Effector CD8-positive, alpha-beta T cell (primary cell): ENCODE data around the gene ZG16B.

Source experiments
- DNase-seq: peaks from one replicate; lab custom pipeline; 2025; lab: John Stamatoyannopoulos, UW

ZG16B gene

DNA sequence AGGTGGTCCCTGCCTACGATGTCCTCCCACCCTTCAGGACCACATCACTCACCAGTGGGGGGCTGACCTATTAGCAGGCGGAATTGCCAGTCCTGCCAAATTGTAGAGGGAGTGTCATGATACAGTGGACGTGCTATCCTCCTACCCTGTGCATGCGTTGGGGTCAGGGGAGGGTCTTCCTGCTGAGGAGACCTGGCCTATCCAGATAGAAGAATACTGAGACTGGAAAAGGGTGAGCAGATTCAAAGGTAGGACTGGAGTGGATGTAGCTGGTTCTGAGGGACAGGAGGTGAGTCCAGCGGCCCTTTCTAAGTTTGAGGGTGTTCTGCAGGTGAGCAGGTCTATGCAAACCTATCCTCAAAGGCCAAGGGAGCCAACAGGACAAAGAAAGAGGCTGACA lies 23.8 kb upstream of the ZG16B start:
- no peak for DNase-seq

DNA sequence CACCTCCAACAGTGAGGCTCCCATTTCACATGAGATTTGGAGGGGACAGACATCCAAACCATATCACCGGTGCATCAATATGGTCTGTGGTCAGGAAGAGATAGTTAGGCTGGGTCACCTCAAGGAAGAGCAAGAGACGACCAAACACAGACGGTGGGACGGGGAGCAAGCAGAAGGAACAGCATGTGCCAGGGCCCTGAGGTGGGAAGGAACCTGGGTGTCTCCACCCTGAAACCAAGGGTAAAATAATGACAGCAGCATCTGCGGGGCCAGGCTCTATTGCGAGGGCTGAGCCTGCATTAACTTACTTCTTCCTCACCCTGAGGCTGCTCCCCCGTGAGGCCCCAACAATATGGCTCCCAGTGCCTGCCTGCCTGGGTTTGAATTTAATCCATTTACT lies 21.9 kb upstream of the ZG16B start:
- DNase-seq = no peak

DNA sequence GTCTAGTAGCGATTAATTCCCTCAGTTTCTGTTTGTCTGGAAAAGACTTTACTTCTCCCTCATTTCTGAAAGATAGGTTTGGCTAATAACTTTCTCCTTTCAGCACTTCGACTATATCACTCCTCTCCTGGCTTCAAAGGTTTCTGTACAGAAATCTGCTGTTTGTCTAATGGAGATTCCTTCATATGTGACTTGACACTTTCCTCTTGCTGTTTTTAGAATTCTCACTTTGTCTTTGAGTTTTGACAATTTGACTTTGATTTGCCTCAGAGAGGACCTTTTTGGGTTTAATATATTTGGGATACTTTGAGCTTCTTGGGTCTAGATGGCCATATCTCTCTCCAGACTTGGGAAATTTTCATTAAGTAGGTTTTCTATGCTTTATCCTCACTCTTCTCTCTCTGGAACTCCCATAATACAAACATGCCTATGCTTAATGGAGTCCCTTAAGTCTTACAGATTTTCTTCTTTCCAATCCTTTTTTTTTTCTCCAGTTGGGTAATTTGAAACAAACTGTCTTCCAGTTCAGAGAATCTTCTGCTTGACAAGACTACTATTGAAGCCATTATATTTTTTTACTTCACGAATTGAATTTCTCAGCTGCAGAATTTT lies 20.8 kb upstream of the ZG16B start:
- DNase-seq = no peak

DNA sequence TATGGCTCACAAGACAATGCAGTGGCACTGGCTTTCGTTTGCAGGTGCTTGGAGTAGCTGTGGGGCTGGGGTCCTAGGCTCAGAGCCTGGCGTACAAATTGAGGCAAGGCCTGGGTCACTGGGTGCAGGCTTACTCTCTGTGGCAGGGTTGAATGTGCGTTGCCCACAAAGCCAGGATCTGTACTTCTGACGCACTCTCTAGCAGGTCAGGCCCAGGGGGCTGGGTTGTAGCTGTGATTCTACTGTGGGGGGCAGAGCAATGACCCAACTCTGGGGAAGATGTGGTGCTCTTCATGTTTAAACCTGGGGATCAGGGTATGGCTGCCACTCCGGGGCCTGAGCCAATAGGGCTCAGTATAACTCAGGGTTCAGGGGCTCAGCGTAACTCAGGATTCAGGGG lies 19.5 kb upstream of the ZG16B start:
- DNase-seq = no peak

DNA sequence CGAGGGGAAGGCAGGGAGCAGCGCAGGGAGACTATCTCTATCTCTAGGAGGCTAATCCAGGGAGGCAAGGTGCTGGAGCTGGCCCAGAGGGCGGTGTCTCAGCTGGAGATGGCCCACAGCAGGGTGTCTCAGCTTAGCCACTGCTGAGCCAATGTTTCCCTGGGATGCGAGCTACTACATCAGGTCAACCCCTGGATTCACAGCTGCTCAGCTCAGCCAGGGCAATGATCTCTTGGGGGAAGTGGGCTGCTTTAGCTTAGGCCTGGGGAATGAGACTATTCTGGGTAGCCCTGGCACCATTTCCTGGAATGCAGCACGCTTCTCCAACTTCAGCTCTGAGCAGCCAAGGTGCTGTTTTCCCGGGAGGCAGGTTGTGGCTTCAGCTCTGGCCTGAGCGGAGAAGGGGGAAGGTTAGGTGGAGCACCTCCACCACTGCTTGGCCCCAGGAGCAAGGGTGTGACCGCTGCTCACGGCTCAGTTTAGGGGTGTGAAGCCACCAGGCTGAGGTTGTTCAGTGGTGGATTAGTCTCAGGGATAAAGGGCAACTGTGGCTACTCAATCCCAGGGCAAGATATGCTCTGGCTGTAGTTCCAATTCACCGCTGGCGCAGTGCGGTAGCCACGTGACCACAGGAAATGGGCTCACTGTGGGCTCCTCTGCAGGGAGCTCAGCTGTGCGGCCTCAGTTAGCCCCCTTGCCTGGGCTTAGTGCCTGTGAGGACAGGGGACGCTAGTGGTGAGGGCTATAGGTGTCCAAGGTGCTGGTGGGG lies 18.2 kb upstream of the ZG16B start:
- DNase-seq = no peak

GRCh38 chr16:2813771-2814221 lies 16.3 kb upstream of the ZG16B start:
- no peak for DNase-seq

GRCh38 chr16:2814551-2815298 lies 15.4 kb upstream of the ZG16B start:
- no peak for DNase-seq

- DNase-seq = no peak
Observed at GRCh38 chr16:2815299-2815771, 14.8 kb upstream of the ZG16B start.

GRCh38 chr16:2816751-2817339 lies 13.3 kb upstream of the ZG16B start, which contains the start of gene PRSS21:
Gene PRSS21, plus strand, starts transcription at chr16:2817237. Its CDS starts 32 bp downstream, at chr16:2817269.
- DNase-seq = peak; percentile 17

DNA sequence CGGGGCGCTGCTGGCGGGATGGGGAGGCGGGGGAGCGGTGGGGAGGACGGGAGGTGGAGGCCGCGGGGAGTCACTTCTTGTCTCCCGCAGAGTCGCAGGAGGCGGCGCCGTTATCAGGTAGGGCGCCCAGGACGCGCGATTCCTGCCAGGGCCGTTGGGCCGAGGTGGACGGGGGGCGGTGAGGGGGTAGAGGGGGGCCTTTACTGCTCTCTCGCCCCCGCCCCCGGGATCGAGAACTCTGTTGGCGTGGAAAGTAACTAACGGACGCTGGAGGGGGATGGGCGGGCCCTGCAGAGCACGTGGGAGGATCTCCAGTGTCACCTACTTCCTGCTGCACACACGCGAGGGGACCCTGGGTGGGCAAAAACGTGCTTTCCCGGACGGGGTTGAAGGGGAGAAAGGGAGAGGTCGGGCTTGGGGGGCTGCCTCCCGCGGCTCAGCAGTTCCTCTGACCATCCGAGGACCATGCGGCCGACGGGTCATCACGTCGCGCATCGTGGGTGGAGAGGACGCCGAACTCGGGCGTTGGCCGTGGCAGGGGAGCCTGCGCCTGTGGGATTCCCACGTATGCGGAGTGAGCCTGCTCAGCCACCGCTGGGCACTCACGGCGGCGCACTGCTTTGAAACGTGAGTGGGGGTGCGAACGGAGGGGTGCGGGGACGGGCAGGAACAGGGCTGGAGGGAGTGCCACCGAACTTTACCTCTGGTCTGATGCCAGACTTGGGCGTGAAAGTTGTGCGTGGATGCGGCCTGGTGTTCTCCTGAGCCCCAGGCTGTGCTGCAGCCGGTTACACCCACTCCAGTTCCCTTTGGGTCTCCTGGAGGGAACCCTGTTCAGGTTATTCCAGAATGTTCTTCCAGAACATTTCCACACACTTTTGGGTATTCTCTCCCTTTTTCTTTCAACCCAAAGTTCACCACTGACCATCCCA lies 12.5 kb upstream of the ZG16B start:
- DNase-seq = no peak

DNA sequence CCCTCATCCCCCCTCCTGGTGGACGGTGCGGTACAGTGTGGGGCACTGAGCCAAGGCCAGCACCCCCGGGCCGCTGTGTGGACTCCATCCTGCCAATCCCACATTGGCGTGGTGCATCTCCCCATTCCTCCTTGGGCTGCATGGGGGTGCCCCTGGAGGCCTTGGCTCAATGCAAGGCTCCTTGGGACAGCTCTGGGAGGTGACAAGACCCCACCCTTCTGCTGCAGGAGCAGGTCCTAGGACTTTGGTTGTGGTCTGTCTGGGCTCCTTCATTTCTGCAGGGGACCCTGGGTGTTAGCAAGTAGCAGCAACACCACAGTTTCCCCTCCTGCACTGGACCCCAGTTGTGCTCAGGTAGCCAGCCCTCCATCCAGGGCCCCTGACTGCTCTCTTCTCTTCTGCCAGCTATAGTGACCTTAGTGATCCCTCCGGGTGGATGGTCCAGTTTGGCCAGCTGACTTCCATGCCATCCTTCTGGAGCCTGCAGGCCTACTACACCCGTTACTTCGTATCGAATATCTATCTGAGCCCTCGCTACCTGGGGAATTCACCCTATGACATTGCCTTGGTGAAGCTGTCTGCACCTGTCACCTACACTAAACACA lies 11.7 kb upstream of the ZG16B start:
- no peak for DNase-seq

DNA sequence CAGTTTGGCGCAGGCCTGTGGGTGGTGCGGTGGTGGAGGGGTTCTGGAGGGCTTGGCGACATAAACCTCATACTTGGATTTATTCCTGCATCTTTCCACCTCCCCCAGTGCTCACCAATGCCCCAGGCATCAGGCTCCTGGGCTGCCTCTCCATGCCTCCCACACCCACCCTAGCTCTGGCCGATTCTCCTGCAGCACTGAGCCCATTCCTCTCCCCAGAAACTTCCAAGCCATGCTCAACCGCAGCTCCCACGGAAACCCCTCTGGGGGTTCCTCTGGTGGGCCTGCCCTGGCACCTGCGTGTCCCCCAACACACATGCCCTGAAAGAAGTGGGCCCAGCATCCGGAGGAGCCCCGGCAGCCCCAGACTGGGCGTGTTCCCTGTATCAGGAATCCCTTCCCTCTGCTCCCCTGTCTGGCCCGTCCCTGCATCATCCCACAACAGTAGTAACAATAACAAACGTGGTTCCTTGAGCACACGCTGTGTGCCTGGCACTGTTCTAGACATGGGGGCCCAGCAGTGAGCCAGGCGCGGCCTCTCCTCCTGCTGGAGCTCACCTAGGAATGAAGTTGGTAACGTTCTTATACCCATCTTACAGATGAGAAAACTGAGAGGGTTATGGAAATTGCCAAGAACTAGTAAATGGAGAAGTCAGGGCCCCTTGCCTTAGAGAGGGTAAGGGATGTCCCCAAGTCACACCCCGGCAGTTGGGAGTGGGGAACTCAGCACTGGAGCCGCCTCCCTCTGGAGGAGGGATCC lies 10.7 kb upstream of the ZG16B start:
- DNase-seq = no peak

DNA sequence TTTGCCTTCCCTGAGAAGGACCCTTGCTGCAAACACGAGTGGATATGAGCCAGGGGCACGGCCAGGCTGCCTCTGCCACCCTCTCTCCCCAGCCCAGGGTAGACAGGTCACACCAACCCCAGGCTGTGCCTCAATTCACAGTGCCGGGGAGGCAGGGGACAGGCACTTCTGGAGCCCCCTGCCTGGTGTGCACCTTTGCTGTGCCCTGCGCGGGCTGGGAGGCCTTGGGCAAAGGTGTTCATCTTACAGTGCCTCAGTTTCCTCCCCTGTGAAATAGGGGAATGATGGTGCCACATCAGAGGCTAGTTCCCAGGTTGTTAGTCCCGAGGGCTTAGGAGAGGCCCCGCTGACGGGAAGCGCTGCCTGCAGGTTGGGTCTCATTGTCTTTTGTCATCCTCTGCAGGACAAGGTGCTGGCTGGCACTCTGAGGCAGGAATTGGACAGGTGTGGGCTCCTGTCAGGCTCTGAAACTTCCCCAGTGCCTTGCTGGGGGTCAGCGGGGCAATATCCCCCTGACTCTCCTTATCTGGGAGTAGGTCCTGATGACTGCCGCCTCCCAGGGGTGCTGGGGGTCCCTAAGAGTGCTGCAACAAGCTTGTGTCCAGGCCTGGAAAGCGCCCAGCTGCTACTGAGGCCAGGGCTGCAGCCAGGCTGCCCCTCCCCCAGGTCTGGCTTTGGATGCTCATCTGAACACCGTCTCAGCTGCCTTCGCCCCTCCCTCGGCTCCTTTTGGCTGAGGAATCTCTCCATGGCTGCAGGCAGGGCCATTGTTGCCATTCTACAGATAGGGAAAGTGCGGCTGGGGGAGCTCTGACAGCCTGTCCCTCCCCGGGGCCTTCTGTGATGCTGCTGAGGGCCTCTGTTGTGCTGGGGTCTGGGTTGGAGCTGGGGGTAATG lies 9.9 kb upstream of the ZG16B start:
- DNase-seq = no peak

DNA sequence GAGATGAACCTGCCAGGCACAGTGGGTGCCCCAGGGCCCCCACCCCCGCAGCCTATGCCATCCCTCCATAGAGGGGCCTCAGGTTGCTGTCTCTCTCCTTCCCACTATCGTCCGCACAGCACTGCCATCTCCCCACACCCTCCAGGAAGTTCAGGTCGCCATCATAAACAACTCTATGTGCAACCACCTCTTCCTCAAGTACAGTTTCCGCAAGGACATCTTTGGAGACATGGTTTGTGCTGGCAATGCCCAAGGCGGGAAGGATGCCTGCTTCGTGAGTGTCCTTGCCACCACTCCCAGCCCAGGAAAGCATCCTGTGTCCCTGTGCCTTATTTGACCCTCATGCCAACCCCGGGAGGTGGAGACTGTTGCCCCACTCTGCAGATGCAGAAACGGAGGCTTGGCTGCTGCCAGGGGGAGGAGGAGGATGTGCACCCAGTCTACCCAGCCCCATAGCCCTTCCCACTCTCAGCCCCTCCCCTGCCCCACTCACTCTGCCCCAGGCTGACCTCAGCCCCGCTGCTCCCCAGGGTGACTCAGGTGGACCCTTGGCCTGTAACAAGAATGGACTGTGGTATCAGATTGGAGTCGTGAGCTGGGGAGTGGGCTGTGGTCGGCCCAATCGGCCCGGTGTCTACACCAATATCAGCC lies 9.1 kb upstream of the ZG16B start:
- no peak for DNase-seq

DNA sequence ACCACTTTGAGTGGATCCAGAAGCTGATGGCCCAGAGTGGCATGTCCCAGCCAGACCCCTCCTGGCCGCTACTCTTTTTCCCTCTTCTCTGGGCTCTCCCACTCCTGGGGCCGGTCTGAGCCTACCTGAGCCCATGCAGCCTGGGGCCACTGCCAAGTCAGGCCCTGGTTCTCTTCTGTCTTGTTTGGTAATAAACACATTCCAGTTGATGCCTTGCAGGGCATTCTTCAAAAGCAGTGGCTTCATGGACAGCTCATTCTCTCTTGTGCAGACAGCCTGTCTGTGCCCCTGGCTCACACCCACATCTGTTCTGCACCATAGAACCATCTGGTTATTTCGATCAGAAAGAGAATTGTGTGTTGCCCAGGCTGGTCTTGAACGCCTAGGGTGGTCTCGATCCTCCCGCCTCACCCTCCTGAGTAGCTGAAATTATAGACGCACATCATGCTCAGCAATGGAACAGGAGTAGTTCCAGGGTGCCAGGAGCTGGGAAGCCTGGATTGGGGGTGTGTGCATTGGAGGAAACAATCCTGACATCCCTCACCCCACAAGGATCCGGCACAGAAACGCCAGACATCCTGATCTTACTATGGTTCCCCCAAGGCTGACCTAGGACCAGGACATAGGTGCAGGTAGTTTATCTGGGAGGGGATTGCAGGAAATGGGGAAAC lies 8.5 kb upstream of the ZG16B start:
- no peak for DNase-seq

GRCh38 chr16:2822158-2822495 lies 8.0 kb upstream of the ZG16B start:
- no peak for DNase-seq

DNA sequence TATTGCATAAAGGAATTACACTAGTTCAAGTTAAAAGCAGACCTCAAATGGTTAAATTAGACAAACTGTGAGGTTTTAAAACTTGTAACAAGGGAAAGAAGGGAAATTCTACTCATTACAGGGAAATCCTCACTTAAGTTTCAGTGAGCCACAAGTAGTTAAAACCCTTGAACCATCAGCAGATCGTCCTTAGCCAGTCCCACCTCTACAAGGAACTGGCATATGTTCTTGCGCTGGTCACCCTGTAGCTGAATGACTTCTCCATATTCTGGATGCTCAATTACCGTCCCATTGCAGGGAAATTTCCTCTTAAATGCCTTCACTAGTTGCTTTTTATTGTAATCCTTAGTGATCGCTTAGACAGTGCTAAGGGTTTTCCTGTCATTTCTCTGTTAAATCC lies 7.6 kb upstream of the ZG16B start:
- no peak for DNase-seq

- DNase-seq = no peak
Observed at GRCh38 chr16:2824626-2825025, 5.5 kb upstream of the ZG16B start.
